Measurements from ENCODE around the gene APEH. TPM values are rescaled to one million over a fixed set of nuclear protein-coding genes. Genes with fewer than 3 reads are reported as not detected.

The APEH gene
- total RNA-seq, 2 donors from 2014 or later = 58.7 to 67.7 TPM

DNA sequence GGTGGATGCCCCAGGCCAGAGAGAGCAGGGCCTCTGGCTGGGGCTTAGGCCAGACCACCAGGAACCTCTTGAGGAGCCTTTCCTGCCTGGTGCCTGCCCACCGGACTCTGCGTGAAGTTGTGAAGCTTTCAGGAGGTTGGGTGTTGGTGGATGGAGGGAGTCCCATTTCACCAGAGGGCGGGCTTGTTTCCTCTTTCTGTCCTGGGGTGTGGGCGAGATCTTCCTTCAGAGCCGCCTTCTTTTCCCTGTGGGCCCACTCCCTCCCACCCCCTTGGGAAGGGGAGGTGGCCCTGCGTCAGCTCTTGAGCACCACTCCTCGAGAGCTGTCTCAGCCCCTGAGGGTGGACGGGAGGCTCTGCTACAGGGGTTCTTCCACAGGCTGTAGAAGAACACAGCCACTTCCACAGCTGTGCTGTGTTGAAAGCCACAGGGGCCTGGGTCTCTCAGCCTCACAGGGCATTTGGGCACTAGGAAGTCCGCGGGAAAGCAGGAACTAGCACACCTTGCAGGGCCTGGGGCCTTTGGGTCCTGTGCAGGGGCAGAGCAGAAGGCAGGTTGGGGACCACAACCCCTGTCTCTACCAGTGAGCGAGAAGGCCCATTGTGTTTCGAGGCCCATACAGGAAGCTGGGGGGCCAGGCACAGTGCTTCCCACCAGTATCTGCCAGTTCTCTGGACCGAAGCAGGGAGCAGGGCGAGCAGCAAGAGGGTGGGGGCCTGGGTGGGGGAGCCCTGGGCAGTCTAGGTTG, 43.2 kb downstream of the APEH start:
- TF ChIP-seq, protein P1, sequence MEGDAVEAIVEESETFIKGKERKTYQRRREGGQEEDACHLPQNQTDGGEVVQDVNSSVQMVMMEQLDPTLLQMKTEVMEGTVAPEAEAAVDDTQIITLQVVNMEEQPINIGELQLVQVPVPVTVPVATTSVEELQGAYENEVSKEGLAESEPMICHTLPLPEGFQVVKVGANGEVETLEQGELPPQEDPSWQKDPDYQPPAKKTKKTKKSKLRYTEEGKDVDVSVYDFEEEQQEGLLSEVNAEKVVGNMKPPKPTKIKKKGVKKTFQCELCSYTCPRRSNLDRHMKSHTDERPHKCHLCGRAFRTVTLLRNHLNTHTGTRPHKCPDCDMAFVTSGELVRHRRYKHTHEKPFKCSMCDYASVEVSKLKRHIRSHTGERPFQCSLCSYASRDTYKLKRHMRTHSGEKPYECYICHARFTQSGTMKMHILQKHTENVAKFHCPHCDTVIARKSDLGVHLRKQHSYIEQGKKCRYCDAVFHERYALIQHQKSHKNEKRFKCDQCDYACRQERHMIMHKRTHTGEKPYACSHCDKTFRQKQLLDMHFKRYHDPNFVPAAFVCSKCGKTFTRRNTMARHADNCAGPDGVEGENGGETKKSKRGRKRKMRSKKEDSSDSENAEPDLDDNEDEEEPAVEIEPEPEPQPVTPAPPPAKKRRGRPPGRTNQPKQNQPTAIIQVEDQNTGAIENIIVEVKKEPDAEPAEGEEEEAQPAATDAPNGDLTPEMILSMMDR (IDR thresholded peaks at IDR 0.05) = no peak
- WGBS, 2 donors = 89 to 92% methylated on average over 6 to 14 of the region's 14 CpGs
- Histone ChIP-seq H3K36me3 (replicated peaks in 1 of 2; ENCODE audit: insufficient read depth in 1 of 2, low read depth in 2 of 2) (peaks cover 0 to 4% of the 10 kb centered on the region in 2 donors), H3K27ac (no peak overlapping the region), H3K27me3 (no peaks in the 10 kb centered on the region), H3K4me1 (peaks cover 40% of the 10 kb centered on the region), H3K4me3 (no peak overlapping the region), H3K9me3 (no peaks in the 10 kb centered on the region)
- intact Hi-C loops (cut with DNase I) = no loop called here
- DNase-seq (peak in 1 of 4 donors; percentile 12), ATAC-seq (no peak)

DNA sequence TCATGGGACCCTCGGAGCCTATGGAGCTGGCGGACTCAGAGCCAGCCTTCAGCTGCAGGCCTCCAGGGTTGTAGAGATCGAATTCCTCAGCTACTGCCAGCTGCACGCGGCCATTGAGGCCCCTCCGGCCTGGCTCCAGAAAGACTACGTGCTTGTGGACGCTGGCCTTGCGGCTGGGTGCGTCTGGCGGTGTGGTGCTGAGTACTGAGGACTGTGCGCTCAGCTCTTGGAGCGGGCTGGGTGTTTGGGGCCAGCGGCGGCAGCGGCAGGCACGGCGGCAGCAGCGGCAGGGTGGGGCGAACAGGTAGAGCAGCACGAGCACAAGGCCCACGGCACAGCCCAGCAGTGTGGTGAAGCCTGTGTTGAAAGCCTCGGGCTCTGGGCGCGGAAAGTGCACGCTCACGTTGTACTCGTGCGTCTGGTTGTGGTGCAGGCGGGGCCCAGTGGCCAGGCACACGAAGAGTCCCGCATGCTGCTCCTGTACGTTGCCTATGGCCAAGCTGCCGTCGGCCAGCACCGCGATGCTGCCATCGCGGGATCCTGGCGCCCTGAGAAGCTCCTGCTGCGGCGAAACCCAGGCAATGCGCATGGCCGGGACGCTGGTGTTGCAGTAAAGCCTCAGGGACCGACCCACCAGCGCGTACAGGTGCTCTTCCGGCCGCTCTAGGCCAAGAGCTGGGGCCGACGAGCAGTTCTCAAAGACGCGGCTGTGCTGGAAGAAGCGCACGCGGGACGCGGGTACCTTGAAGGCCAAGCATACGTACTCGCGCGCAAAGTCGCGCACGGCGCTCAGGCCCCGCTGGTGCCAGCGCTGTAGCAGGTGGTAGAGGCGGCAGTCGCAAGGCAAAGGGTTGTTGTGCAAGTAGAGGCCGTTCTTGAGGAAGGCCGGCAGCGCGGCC, 44.1 kb downstream of the APEH start:
- peak in 2 of 4 donors; percentile 43 to 46 for DNase-seq
- peaks cover 0 to 4% of the 10 kb centered on the region in 2 donors for H3K36me3 ChIP-seq (replicated peaks in 1 of 2; ENCODE audit: insufficient read depth in 1 of 2, low read depth in 2 of 2)
- intact Hi-C loops (cut with DNase I) = no loop called here
- no peaks in the 10 kb centered on the region for H3K9me3 ChIP-seq
- H3K4me1 ChIP-seq = peaks cover 48% of the 10 kb centered on the region
- TF ChIP-seq, protein P1 (IDR thresholded peaks at IDR 0.05) = no peak
- TF ChIP-seq POLR2A (IDR thresholded peaks at IDR 0.05) = no peak
- no peak overlapping the region for H3K27ac ChIP-seq
- no peaks in the 10 kb centered on the region for H3K27me3 ChIP-seq
- WGBS, 2 donors = 66 to 75% methylated on average over 44 to 73 of the region's 75 CpGs
- ATAC-seq = no peak
- no peak overlapping the region for H3K4me3 ChIP-seq

DNA sequence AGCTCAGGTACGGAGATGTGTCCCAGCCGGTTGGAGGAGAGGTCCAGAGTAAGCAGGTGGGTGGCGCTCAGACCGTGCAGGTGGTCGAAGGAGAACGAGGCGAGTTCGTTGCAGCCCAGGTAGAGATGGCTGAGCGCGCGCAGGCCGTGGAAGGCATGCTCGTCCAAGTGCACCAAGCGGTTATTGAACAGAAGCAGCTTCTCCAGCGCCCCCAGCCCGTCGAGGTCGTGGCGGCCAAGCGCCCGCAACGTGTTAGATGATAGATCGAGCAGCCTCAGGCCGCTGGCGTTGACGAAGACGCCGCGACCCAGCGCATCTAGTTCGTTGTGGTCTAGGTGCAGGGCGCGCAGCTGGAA, 44.7 kb downstream of the APEH start:
- Histone ChIP-seq H3K4me3 (no peak overlapping the region), H3K27ac (peak overlapping the region in 3 of 4 donors; percentile 1 to 69 (median 66)), H3K9me3 (no peaks in the 10 kb centered on the region), H3K4me1 (peaks cover 51% of the 10 kb centered on the region), H3K27me3 (no peaks in the 10 kb centered on the region), H3K36me3 (replicated peaks in 1 of 2; ENCODE audit: insufficient read depth in 1 of 2, low read depth in 2 of 2) (peaks cover 0 to 4% of the 10 kb centered on the region in 2 donors)
- intact Hi-C loops (cut with DNase I) = no loop called here
- DNase-seq (peak in 1 of 4 donors; percentile 45), ATAC-seq (no peak)
- 15 to 26% methylated on average over 19 to 31 of the region's 33 CpGs for WGBS, 2 donors
- no peak for TF ChIP-seq POLR2A (IDR thresholded peaks at IDR 0.05)
- TF ChIP-seq, protein P1 (IDR thresholded peaks at IDR 0.05) = no peak

DNA sequence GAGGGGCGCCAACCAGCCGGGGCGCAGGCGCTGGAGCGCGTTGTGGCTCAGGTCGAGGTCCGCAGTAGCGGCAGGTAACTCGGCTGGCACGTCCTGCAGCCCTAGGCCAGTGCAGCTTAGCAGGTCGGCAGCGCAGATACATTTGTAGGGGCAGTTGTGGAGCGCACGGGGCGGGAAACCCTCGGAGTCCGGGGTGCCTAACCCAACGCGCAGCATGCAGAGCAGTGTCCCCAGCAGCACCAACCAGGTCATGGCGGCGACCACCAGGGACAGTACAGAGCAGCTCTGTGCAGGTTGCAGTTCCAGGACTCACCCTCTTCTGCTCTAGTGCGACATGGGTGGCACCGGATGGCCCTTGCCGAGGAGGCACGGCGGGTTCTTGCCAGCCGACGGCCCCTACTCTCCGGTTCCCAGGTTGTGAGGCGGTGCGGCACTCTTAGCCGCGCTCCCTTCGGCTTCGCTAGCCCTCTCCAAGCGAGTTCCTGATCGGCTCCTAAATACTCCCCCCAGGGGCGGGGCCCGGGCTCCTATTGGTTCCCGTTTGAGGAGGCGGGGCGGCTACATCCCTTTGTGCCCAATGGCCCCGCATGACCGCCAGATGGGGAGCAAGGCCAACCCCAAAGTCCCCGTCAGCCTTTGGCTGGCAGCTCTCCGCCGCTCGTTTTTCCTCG, 45.2 kb downstream of the APEH start, which contains the start of gene AMIGO3:
AMIGO3 (minus strand) TSS at position 471 of the 671 bp plus-strand sequence; CDS start at position 252, 219 bp downstream.
- DNase-seq (peak; percentile 97 to 98 (median 98)), ATAC-seq (peak; percentile 71)
- Histone ChIP-seq H3K27ac (peak within 1 kb of the TSS; percentile 1 to 69 (median 59)), H3K36me3 (replicated peaks in 1 of 2; ENCODE audit: insufficient read depth in 1 of 2, low read depth in 2 of 2) (peaks cover 0 to 4% of the 10 kb centered on the region in 2 donors), H3K4me1 (peaks cover 53% of the 10 kb centered on the region), H3K27me3 (no peaks in the 10 kb centered on the region), H3K9me3 (no peaks in the 10 kb centered on the region), H3K4me3 (no peak within 1 kb of the TSS)
- WGBS, 2 donors = 1 to 2% methylated on average over 7 to 50 of the region's 50 CpGs
- TF ChIP-seq, protein P1 (IDR thresholded peaks at IDR 0.05) = peak; percentile 42 to 92 (median 63)
- peak; percentile 82 to 87 (median 84) for TF ChIP-seq POLR2A (IDR thresholded peaks at IDR 0.05)
- intact Hi-C loops (cut with DNase I) = no loop called here

Measured in body of pancreas (tissue), 4 donors.